GM10248 (cell line): ENCODE data around the gene ZC3H18.

Source experiments
- CTCF ChIA-PET: fragments of 300-600 bp; sonication (Branson Sonifier 250); formaldehyde crosslinking; extraction: SDS; loops from one replicate; lab custom pipeline; 2021; ENCODE audit warnings: antibody characterized with exemption; lab: Yijun Ruan, JAX
- POLR2A ChIA-PET: fragments of 350-650 bp; sonication (Branson Sonifier 250); formaldehyde crosslinking; extraction: SDS; loops from one replicate; lab custom pipeline; 2020; ENCODE audit warnings: antibody characterized with exemption; lab: Yijun Ruan, JAX
- DNase-seq: peaks from one replicate; pipeline ENCODE4 v3.0.0; 2012; ENCODE audit errors: extremely low spot score
- CTCF ChIP-seq: IDR thresholded peaks from 2 replicates; pipeline ENCODE4 v1.5.1; 2012; ENCODE audit warnings: mild to moderate bottlenecking, low read depth; ENCODE audit errors: extremely low read depth, missing control alignments, control extremely low read depth

The ZC3H18 gene

GRCh38 chr16:88539261-88539651 is 30.9 kb upstream of the ZC3H18 start:
- POLR2A ChIA-PET: no interaction called here
- CTCF ChIA-PET: no interaction called here
- no peak for TF ChIP-seq CTCF
- DNase-seq: no peak

- ChIA-PET POLR2A (no interaction called here), CTCF (interaction anchor here (0.6 to 1.6 kb wide), 3 partner anchors 19 to 1435 kb away, joined by 3 to 5 read pairs (median 5); no protein-coding TSS in a partner anchor)
- TF ChIP-seq CTCF: no peak
- DNase-seq: no peak
Measured at GRCh38 chr16:88539652-88540345, 30.4 kb upstream of the ZC3H18 start.

GRCh38 chr16:88540346-88540977 is 29.7 kb upstream of the ZC3H18 start:
- ChIA-PET CTCF (interaction anchor here (1.2 to 1.6 kb wide), 2 partner anchors 18 to 20 kb away, joined by 5 read pairs; no protein-coding TSS in a partner anchor), POLR2A (no interaction called here)
- no peak for TF ChIP-seq CTCF
- no peak for DNase-seq

GRCh38 chr16:88541831-88542616 is 28.2 kb upstream of the ZC3H18 start:
- no peak for DNase-seq
- CTCF ChIA-PET: interaction anchor here (1.9 kb wide), 1 partner anchor 19 kb away, joined by 7 read pairs; no protein-coding TSS in a partner anchor
- TF ChIP-seq CTCF: no peak
- POLR2A ChIA-PET: no interaction called here

GRCh38 chr16:88543230-88543813 is 26.9 kb upstream of the ZC3H18 start:
- no peak for TF ChIP-seq CTCF
- ChIA-PET POLR2A (no interaction called here), CTCF (interaction anchor here (1.9 kb wide), 1 partner anchor 18 kb away, joined by 7 read pairs; no protein-coding TSS in a partner anchor)

GRCh38 chr16:88545781-88546180 is 24.4 kb upstream of the ZC3H18 start:
- ChIA-PET CTCF (interaction anchor here (0.7 to 1.1 kb wide), 2 partner anchors 10 to 15 kb away, joined by 3 read pairs; no protein-coding TSS in a partner anchor), POLR2A (no interaction called here)
- no peak for DNase-seq
- TF ChIP-seq CTCF: no peak

More at GRCh38 chr16:88543230-88543813, 26.9 kb upstream of the ZC3H18 start:
- no peak for DNase-seq
